Measurements from ENCODE around the gene C15orf62.
A peak's percentile ranks its signal among the peaks of the same experiment; 100 is the strongest.

The C15orf62 gene

GRCh38 chr15:40739047-40739446 is 30.7 kb upstream of the C15orf62 start:
- Histone ChIP-seq H3K36me3 (ENCODE audit: control insufficient read depth in 1 of 2, insufficient read depth in 2 of 2, low read length in 2 of 2) (peaks cover 28 to 53% of the 10 kb centered on the region in 2 experiments), H3K27ac (ENCODE audit: low read depth, low read length) (no peak overlapping the region), H2BK120ac (ENCODE audit: insufficient read depth, low read length, poor library complexity) (no peak overlapping the region), H3K9ac (ENCODE audit: low read length) (no peak overlapping the region), H3K4me1 (ENCODE audit: control insufficient read depth in 1 of 2, insufficient read depth in 2 of 2, low read length in 2 of 2) (peaks cover 3% of the 10 kb centered on the region in 2 experiments), H2BK5ac (ENCODE audit: low read depth, low read length, poor library complexity) (no peak overlapping the region), H3K23ac (ENCODE audit: low read length) (no peak overlapping the region), H3K18ac (ENCODE audit: low read length) (no peak overlapping the region), H4K8ac (ENCODE audit: low read depth, low read length) (no peak overlapping the region), H3K27me3 (ENCODE audit: insufficient read depth, low read length) (no peaks in the 10 kb centered on the region), H4K12ac (ENCODE audit: low read depth, low read length) (no peak overlapping the region), H2AK5ac (ENCODE audit: low read length) (no peak overlapping the region), H2AFZ (ENCODE audit: insufficient read depth, low read length, poor library complexity) (no peak overlapping the region), H3K79me1 (ENCODE audit: low read length) (no peaks in the 10 kb centered on the region), H4K91ac (ENCODE audit: low read depth, low read length) (no peak overlapping the region), H3K79me2 (ENCODE audit: control insufficient read depth, insufficient read depth, low read length, poor library complexity) (no peaks in the 10 kb centered on the region), H3K4ac (ENCODE audit: low read depth, low read length) (no peak overlapping the region), H3K4me2 (ENCODE audit: low read length) (no peak overlapping the region), H3K4me3 (ENCODE audit: low read depth, low read length) (no peak overlapping the region), H3K14ac (ENCODE audit: low read length) (no peak overlapping the region), H2BK12ac (ENCODE audit: low read length) (no peak overlapping the region), H3K9me3 (ENCODE audit: insufficient read depth, low read depth, low read length) (no peaks in the 10 kb centered on the region)
- WGBS (ENCODE audit: extremely low coverage, insufficient coverage, insufficient read length): no CpG with 5 or more reads among the region's 2 CpGs
- DNase-seq: no peak

GRCh38 chr15:40739854-40740253 is 29.9 kb upstream of the C15orf62 start:
- Histone ChIP-seq H4K12ac (ENCODE audit: low read depth, low read length) (no peak overlapping the region), H3K79me2 (ENCODE audit: control insufficient read depth, insufficient read depth, low read length, poor library complexity) (no peaks in the 10 kb centered on the region), H2AFZ (ENCODE audit: insufficient read depth, low read length, poor library complexity) (no peak overlapping the region), H2BK12ac (ENCODE audit: low read length) (no peak overlapping the region), H2BK120ac (ENCODE audit: insufficient read depth, low read length, poor library complexity) (no peak overlapping the region), H2AK5ac (ENCODE audit: low read length) (no peak overlapping the region), H3K23ac (ENCODE audit: low read length) (no peak overlapping the region), H3K4me1 (ENCODE audit: control insufficient read depth in 1 of 2, insufficient read depth in 2 of 2, low read length in 2 of 2) (peaks cover 4 to 5% of the 10 kb centered on the region in 2 experiments), H3K79me1 (ENCODE audit: low read length) (no peaks in the 10 kb centered on the region), H3K4ac (ENCODE audit: low read depth, low read length) (no peak overlapping the region), H4K8ac (ENCODE audit: low read depth, low read length) (no peak overlapping the region), H3K9me3 (ENCODE audit: insufficient read depth, low read depth, low read length) (no peaks in the 10 kb centered on the region), H2BK5ac (ENCODE audit: low read depth, low read length, poor library complexity) (no peak overlapping the region), H3K27me3 (ENCODE audit: insufficient read depth, low read length) (no peaks in the 10 kb centered on the region), H3K36me3 (ENCODE audit: control insufficient read depth in 1 of 2, insufficient read depth in 2 of 2, low read length in 2 of 2) (peaks cover 32 to 54% of the 10 kb centered on the region in 2 experiments), H3K4me3 (ENCODE audit: low read depth, low read length) (no peak overlapping the region), H3K18ac (ENCODE audit: low read length) (no peak overlapping the region), H4K91ac (ENCODE audit: low read depth, low read length) (no peak overlapping the region), H3K14ac (ENCODE audit: low read length) (no peak overlapping the region), H3K27ac (ENCODE audit: low read depth, low read length) (no peak overlapping the region), H3K9ac (ENCODE audit: low read length) (no peak overlapping the region), H3K4me2 (ENCODE audit: low read length) (no peak overlapping the region)
- no peak for DNase-seq
- no CpG with 5 or more reads among the region's 2 CpGs for WGBS (ENCODE audit: extremely low coverage, insufficient coverage, insufficient read length)

GRCh38 chr15:40743485-40743901 is 26.3 kb upstream of the C15orf62 start:
- Histone ChIP-seq H3K23ac (ENCODE audit: low read length) (no peak overlapping the region), H4K8ac (ENCODE audit: low read depth, low read length) (no peak overlapping the region)

GRCh38 chr15:40743921-40744814 is 25.6 kb upstream of the C15orf62 start:
- no peaks in the 10 kb centered on the region for H3K79me1 ChIP-seq (ENCODE audit: low read length)

More at GRCh38 chr15:40743485-40743901, 26.3 kb upstream of the C15orf62 start:
- Histone ChIP-seq H2AFZ (ENCODE audit: insufficient read depth, low read length, poor library complexity) (no peak overlapping the region), H3K9ac (ENCODE audit: low read length) (no peak overlapping the region), H3K4me2 (ENCODE audit: low read length) (no peak overlapping the region), H2BK5ac (ENCODE audit: low read depth, low read length, poor library complexity) (no peak overlapping the region), H3K79me2 (ENCODE audit: control insufficient read depth, insufficient read depth, low read length, poor library complexity) (no peaks in the 10 kb centered on the region), H2AK5ac (ENCODE audit: low read length) (no peak overlapping the region), H3K14ac (ENCODE audit: low read length) (no peak overlapping the region), H2BK12ac (ENCODE audit: low read length) (no peak overlapping the region), H3K4ac (ENCODE audit: low read depth, low read length) (no peak overlapping the region), H3K9me3 (ENCODE audit: insufficient read depth, low read depth, low read length) (peaks cover 2% of the 10 kb centered on the region), H3K4me1 (ENCODE audit: control insufficient read depth in 1 of 2, insufficient read depth in 2 of 2, low read length in 2 of 2) (peaks cover 4 to 5% of the 10 kb centered on the region in 2 experiments), H2BK120ac (ENCODE audit: insufficient read depth, low read length, poor library complexity) (no peak overlapping the region), H3K36me3 (ENCODE audit: control insufficient read depth in 1 of 2, insufficient read depth in 2 of 2, low read length in 2 of 2) (peaks cover 24 to 28% of the 10 kb centered on the region in 2 experiments), H3K27ac (ENCODE audit: low read depth, low read length) (no peak overlapping the region), H3K79me1 (ENCODE audit: low read length) (no peaks in the 10 kb centered on the region), H4K12ac (ENCODE audit: low read depth, low read length) (no peak overlapping the region), H3K18ac (ENCODE audit: low read length) (no peak overlapping the region), H3K27me3 (ENCODE audit: insufficient read depth, low read length) (no peaks in the 10 kb centered on the region), H3K4me3 (ENCODE audit: low read depth, low read length) (no peak overlapping the region), H4K91ac (ENCODE audit: low read depth, low read length) (no peak overlapping the region)
- DNase-seq: no peak
- no CpG with 5 or more reads among the region's 2 CpGs for WGBS (ENCODE audit: extremely low coverage, insufficient coverage, insufficient read length)

More at GRCh38 chr15:40743921-40744814, 25.6 kb upstream of the C15orf62 start:
- no peak overlapping the region for H2AK5ac ChIP-seq (ENCODE audit: low read length)
- no CpG with 5 or more reads among the region's 12 CpGs for WGBS (ENCODE audit: extremely low coverage, insufficient coverage, insufficient read length)
- H2AFZ ChIP-seq (ENCODE audit: insufficient read depth, low read length, poor library complexity): no peak overlapping the region
- no peak overlapping the region for H4K91ac ChIP-seq (ENCODE audit: low read depth, low read length)
- no peak overlapping the region for H3K27ac ChIP-seq (ENCODE audit: low read depth, low read length)
- H3K9me3 ChIP-seq (ENCODE audit: insufficient read depth, low read depth, low read length): peaks cover 2% of the 10 kb centered on the region
- no peak overlapping the region for H3K23ac ChIP-seq (ENCODE audit: low read length)
- no peak overlapping the region for H3K9ac ChIP-seq (ENCODE audit: low read length)
- H3K4me1 ChIP-seq (ENCODE audit: control insufficient read depth in 1 of 2, insufficient read depth in 2 of 2, low read length in 2 of 2): peaks cover 4 to 5% of the 10 kb centered on the region in 2 experiments
- no peak overlapping the region for H3K4me3 ChIP-seq (ENCODE audit: low read depth, low read length)
- no peak overlapping the region for H3K18ac ChIP-seq (ENCODE audit: low read length)
- H3K36me3 ChIP-seq (ENCODE audit: control insufficient read depth in 1 of 2, insufficient read depth in 2 of 2, low read length in 2 of 2): peaks cover 25 to 27% of the 10 kb centered on the region in 2 experiments
- no peaks in the 10 kb centered on the region for H3K27me3 ChIP-seq (ENCODE audit: insufficient read depth, low read length)
- H4K12ac ChIP-seq (ENCODE audit: low read depth, low read length): no peak overlapping the region
- no peak overlapping the region for H3K4ac ChIP-seq (ENCODE audit: low read depth, low read length)
- peak; percentile 33 to 57 for DNase-seq
- H3K14ac ChIP-seq (ENCODE audit: low read length): no peak overlapping the region
- H3K4me2 ChIP-seq (ENCODE audit: low read length): no peak overlapping the region
- H2BK120ac ChIP-seq (ENCODE audit: insufficient read depth, low read length, poor library complexity): no peak overlapping the region
- no peak overlapping the region for H2BK5ac ChIP-seq (ENCODE audit: low read depth, low read length, poor library complexity)
- H3K79me2 ChIP-seq (ENCODE audit: control insufficient read depth, insufficient read depth, low read length, poor library complexity): no peaks in the 10 kb centered on the region
- no peak overlapping the region for H2BK12ac ChIP-seq (ENCODE audit: low read length)
- no peak overlapping the region for H4K8ac ChIP-seq (ENCODE audit: low read depth, low read length)

All from trophoblast cell (in vitro differentiated cells and primary cell).